Fibroblast of lung (primary cell): Measurements from ENCODE around the gene VPS13C. TPM values are rescaled to one million over a fixed set of nuclear protein-coding genes. Genes with fewer than 3 reads are reported as not detected.

ENCODE experiments used
- DNase-seq, 2 donors: peaks; one replicate each; pipeline versions ENCODE4 v3.0.0 to v3.0.0-alpha.2; 2010; ENCODE audit warnings: low read depth in 2 of 2
- H2AFZ ChIP-seq: 2 replicates; pipeline ENCODE4 v1.5.1; 2012; ENCODE audit warnings: low read length, control low read depth, inconsistent platforms
- H3K27ac ChIP-seq: 2 replicates; pipeline ENCODE4 v1.5.1; 2011; ENCODE audit warnings: low read length, control low read depth; ENCODE audit not compliant: insufficient read depth
- H3K27me3 ChIP-seq: 2 replicates; pipeline ENCODE4 v1.5.1; 2011; ENCODE audit warnings: mild to moderate bottlenecking, low read length; ENCODE audit not compliant: control insufficient read depth, insufficient read depth
- H3K36me3 ChIP-seq: 2 replicates; pipeline ENCODE4 v1.5.1; 2011; ENCODE audit warnings: low read length; ENCODE audit not compliant: control insufficient read depth, insufficient read depth
- H3K4me1 ChIP-seq: 2 replicates; pipeline ENCODE4 v1.5.1; 2011; ENCODE audit warnings: low read length; ENCODE audit not compliant: control insufficient read depth, insufficient read depth; ENCODE audit errors: extremely low read depth
- H3K4me2 ChIP-seq: 2 replicates; pipeline ENCODE4 v1.5.1; 2011; ENCODE audit warnings: low read length, control low read depth; ENCODE audit not compliant: insufficient read depth; ENCODE audit errors: extremely low read depth
- H3K4me3 ChIP-seq, 4 experiments: fragments of 200-600 bp in 1 of 4; sonication (generic) in 1 of 4; replicated peaks in 1 of 4; 2 replicates each; pipeline ENCODE4 v1.5.1; 2011 to 2016; ENCODE audit warnings: low read length in 4 of 4, low read depth in 3 of 4, mild to moderate bottlenecking in 3 of 4, control low read depth in 2 of 4, inconsistent platforms in 1 of 4, mixed read lengths in 1 of 4; ENCODE audit not compliant: insufficient read depth in 1 of 4; ENCODE audit errors: control extremely low read depth in 1 of 4
- H3K79me2 ChIP-seq: 2 replicates; pipeline ENCODE4 v1.5.1; 2012; ENCODE audit warnings: mild to moderate bottlenecking, low read length, inconsistent platforms; ENCODE audit not compliant: control insufficient read depth, insufficient read depth
- H3K9ac ChIP-seq: 2 replicates; pipeline ENCODE4 v1.5.1; 2011; ENCODE audit warnings: mild to moderate bottlenecking, low read length, control low read depth; ENCODE audit not compliant: insufficient read depth
- H3K9me3 ChIP-seq: 2 replicates; pipeline ENCODE4 v1.5.1; 2012; ENCODE audit warnings: low read depth, low read length; ENCODE audit not compliant: control insufficient read depth, insufficient read depth
- H4K20me1 ChIP-seq: 2 replicates; pipeline ENCODE4 v1.5.1; 2011; ENCODE audit warnings: low read length; ENCODE audit not compliant: control insufficient read depth, insufficient read depth; ENCODE audit errors: extremely low read depth
- CTCF ChIP-seq, 2 donors: IDR thresholded peaks in 1 of 2; conservative IDR thresholded peaks in 1 of 2; 1 replicate in 1 of 2; 2 replicates in 1 of 2; pipeline ENCODE4 v1.5.1; 2011 to 2012; ENCODE audit warnings: low read length in 2 of 2, control low read depth in 1 of 2, inconsistent platforms in 1 of 2, low read depth in 1 of 2, mild to moderate bottlenecking in 1 of 2
- EZH2 ChIP-seq: IDR thresholded peaks from 2 replicates; pipeline ENCODE4 v1.5.1; 2012; ENCODE audit warnings: low read length, control low read depth, mild to moderate bottlenecking; ENCODE audit errors: missing control alignments
- polyA plus RNA-seq, 2 donors: library from polyadenylated mRNA; depleted of rRNA in 1 of 2; stranded (reverse) in 1 of 2; unstranded in 1 of 2; fragments of >200 nt; gene quantifications; 2 replicates each; pipeline ENCODE4 v1.2.1, GENCODE V29; 2011 to 2012; ENCODE audit warnings: missing spikeins in 1 of 2
- total RNA-seq: library from RNA; depleted of rRNA; stranded (reverse); fragments of >200 nt; gene quantifications from 2 replicates; pipeline ENCODE4 v1.2.1, GENCODE V29; 2014

The VPS13C gene
- total and polyA plus RNA-seq, 2 donors (not counting 1 experiment from before 2014, with no cell fraction given) = 19.6 to 82.7 TPM

GRCh38 chr15:61816856-61817255 is 243.4 kb downstream of the VPS13C start:
- TF ChIP-seq EZH2 (no peak), CTCF (conservative IDR thresholded peaks at IDR 0.05 in 1 of 2, IDR thresholded peaks at IDR 0.05 in 1 of 2; ENCODE audit: low read depth in 1 of 2, low read length in 2 of 2) (no peak)
- Histone ChIP-seq H3K36me3 (no peaks in the 10 kb centered on the region), H3K4me1 (no peaks in the 10 kb centered on the region)

GRCh38 chr15:61815356-61816083 is 244.7 kb downstream of the VPS13C start:
- no peaks in the 10 kb centered on the region for H3K79me2 ChIP-seq
- TF ChIP-seq CTCF (conservative IDR thresholded peaks at IDR 0.05 in 1 of 2, IDR thresholded peaks at IDR 0.05 in 1 of 2; ENCODE audit: low read depth in 1 of 2, low read length in 2 of 2) = no peak
- no peak for TF ChIP-seq EZH2
- H3K27me3 ChIP-seq = no peaks in the 10 kb centered on the region
- H3K4me3 ChIP-seq = no peak overlapping the region
- H3K36me3 ChIP-seq = no peaks in the 10 kb centered on the region
- H2AFZ ChIP-seq = no peak overlapping the region
- no peaks in the 10 kb centered on the region for H4K20me1 ChIP-seq
- no peak overlapping the region for H3K27ac ChIP-seq
- H3K4me1 ChIP-seq = no peaks in the 10 kb centered on the region
- H3K4me2 ChIP-seq = no peak overlapping the region
- DNase-seq = no peak
- no peak overlapping the region for H3K9ac ChIP-seq
- no peaks in the 10 kb centered on the region for H3K9me3 ChIP-seq

More at GRCh38 chr15:61816856-61817255, 243.4 kb downstream of the VPS13C start:
- H3K9ac ChIP-seq = no peak overlapping the region
- H4K20me1 ChIP-seq = no peaks in the 10 kb centered on the region
- H3K27ac ChIP-seq = no peak overlapping the region
- no peaks in the 10 kb centered on the region for H3K27me3 ChIP-seq
- DNase-seq = no peak
- no peak overlapping the region for H3K4me2 ChIP-seq
- no peaks in the 10 kb centered on the region for H3K9me3 ChIP-seq
- no peaks in the 10 kb centered on the region for H3K79me2 ChIP-seq
- no peak overlapping the region for H2AFZ ChIP-seq
- H3K4me3 ChIP-seq = no peak overlapping the region

GRCh38 chr15:61812476-61812875 is 247.8 kb downstream of the VPS13C start:
- H3K36me3 ChIP-seq = no peaks in the 10 kb centered on the region
- no peaks in the 10 kb centered on the region for H3K4me1 ChIP-seq
- no peak overlapping the region for H3K4me2 ChIP-seq
- H3K79me2 ChIP-seq = no peaks in the 10 kb centered on the region
- DNase-seq = no peak
- no peak for TF ChIP-seq EZH2
- TF ChIP-seq CTCF (conservative IDR thresholded peaks at IDR 0.05 in 1 of 2, IDR thresholded peaks at IDR 0.05 in 1 of 2; ENCODE audit: low read depth in 1 of 2, low read length in 2 of 2) = no peak
- H2AFZ ChIP-seq = no peak overlapping the region
- no peak overlapping the region for H3K4me3 ChIP-seq
- no peaks in the 10 kb centered on the region for H3K27me3 ChIP-seq
- H3K9ac ChIP-seq = no peak overlapping the region
- no peak overlapping the region for H3K27ac ChIP-seq
- no peaks in the 10 kb centered on the region for H3K9me3 ChIP-seq
- no peaks in the 10 kb centered on the region for H4K20me1 ChIP-seq
